Ishikawa (cell line): ENCODE measurements around the gene TSPAN7.

Experiments
- CEBPB ChIP-seq: IDR thresholded peaks from 2 replicates; pipeline ENCODE4 v1.6.1; 2012
- CREB1 ChIP-seq: IDR thresholded peaks from 2 replicates; pipeline ENCODE4 v1.6.1; 2012; ENCODE audit warnings: low read depth
- EGR1 ChIP-seq: IDR thresholded peaks from 2 replicates; pipeline ENCODE4 v1.6.1; 2012
- EP300 ChIP-seq: IDR thresholded peaks from 2 replicates; pipeline ENCODE4 v1.6.1; 2012; ENCODE audit warnings: borderline replicate concordance
- FOXM1 ChIP-seq: IDR thresholded peaks from 2 replicates; pipeline ENCODE4 v1.6.1; 2012; ENCODE audit warnings: low read depth, borderline replicate concordance
- NFIC ChIP-seq: IDR thresholded peaks from 2 replicates; pipeline ENCODE4 v1.6.1; 2012
- RAD21 ChIP-seq: IDR thresholded peaks from 2 replicates; pipeline ENCODE4 v1.6.1; 2012; ENCODE audit warnings: low read depth
- TAF1 ChIP-seq: IDR thresholded peaks from 2 replicates; pipeline ENCODE4 v1.6.1; 2012; ENCODE audit warnings: low read depth, mild to moderate bottlenecking
- TCF12 ChIP-seq: IDR thresholded peaks from 2 replicates; pipeline ENCODE4 v1.6.1; 2012; ENCODE audit warnings: low read depth
- TEAD4 ChIP-seq: IDR thresholded peaks from 2 replicates; pipeline ENCODE4 v1.6.1; 2012
- YY1 ChIP-seq: IDR thresholded peaks from 2 replicates; pipeline ENCODE4 v1.6.1; 2012; ENCODE audit warnings: low read depth
- ZBTB7A ChIP-seq: IDR thresholded peaks from 2 replicates; pipeline ENCODE4 v1.6.1; 2012; ENCODE audit warnings: low read depth
- TF ChIP-seq, protein P1 (sequence below): IDR thresholded peaks from 2 replicates; pipeline ENCODE4 v1.6.1; 2012; ENCODE audit warnings: low read depth, mild to moderate bottlenecking
- TF ChIP-seq, protein P2 (sequence below): IDR thresholded peaks from 2 replicates; pipeline ENCODE4 v1.6.1; 2012
- TF ChIP-seq, protein P3 (sequence below): IDR thresholded peaks from 2 replicates; pipeline ENCODE4 v1.6.1; 2012

Gene TSPAN7

DNA sequence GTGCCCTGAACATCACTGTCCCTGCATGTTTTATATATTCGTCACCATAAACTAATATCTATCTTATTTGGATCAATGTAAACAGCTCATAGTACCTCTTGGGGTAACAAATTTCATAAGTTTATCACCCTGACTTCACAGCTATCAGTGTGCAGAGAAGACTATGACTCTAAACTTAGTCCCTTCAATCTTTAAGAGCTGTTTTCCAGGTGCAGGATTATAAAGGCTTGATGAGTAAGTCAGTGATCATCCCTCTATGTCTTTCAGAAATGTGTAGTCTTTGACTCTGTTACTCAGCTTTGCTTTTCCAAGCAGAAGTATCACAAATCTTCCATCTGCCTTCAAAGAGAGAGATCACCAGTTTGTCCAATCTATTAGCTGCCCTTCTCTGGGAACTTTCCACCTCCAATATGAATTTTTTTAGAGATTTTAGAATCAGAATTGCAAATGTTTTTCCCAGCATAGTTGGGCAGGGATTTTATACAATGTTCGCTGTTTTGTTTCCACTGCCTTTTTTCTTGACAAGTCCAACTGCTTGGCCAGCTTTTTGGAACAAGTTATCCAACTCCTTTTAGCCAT, 45.1 kb upstream of the TSPAN7 start:
- TF ChIP-seq NFIC (no peak), TEAD4 (no peak), EGR1 (no peak), RAD21 (no peak), CREB1 (no peak), TAF1 (no peak), ZBTB7A (no peak), FOXM1 (no peak), CEBPB (no peak), YY1 (no peak), TCF12 (no peak), EP300 (no peak)
- TF ChIP-seq, protein P1, sequence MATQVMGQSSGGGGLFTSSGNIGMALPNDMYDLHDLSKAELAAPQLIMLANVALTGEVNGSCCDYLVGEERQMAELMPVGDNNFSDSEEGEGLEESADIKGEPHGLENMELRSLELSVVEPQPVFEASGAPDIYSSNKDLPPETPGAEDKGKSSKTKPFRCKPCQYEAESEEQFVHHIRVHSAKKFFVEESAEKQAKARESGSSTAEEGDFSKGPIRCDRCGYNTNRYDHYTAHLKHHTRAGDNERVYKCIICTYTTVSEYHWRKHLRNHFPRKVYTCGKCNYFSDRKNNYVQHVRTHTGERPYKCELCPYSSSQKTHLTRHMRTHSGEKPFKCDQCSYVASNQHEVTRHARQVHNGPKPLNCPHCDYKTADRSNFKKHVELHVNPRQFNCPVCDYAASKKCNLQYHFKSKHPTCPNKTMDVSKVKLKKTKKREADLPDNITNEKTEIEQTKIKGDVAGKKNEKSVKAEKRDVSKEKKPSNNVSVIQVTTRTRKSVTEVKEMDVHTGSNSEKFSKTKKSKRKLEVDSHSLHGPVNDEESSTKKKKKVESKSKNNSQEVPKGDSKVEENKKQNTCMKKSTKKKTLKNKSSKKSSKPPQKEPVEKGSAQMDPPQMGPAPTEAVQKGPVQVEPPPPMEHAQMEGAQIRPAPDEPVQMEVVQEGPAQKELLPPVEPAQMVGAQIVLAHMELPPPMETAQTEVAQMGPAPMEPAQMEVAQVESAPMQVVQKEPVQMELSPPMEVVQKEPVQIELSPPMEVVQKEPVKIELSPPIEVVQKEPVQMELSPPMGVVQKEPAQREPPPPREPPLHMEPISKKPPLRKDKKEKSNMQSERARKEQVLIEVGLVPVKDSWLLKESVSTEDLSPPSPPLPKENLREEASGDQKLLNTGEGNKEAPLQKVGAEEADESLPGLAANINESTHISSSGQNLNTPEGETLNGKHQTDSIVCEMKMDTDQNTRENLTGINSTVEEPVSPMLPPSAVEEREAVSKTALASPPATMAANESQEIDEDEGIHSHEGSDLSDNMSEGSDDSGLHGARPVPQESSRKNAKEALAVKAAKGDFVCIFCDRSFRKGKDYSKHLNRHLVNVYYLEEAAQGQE, result no peak
- TF ChIP-seq, protein P2, sequence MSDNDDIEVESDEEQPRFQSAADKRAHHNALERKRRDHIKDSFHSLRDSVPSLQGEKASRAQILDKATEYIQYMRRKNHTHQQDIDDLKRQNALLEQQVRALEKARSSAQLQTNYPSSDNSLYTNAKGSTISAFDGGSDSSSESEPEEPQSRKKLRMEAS, result no peak

DNA sequence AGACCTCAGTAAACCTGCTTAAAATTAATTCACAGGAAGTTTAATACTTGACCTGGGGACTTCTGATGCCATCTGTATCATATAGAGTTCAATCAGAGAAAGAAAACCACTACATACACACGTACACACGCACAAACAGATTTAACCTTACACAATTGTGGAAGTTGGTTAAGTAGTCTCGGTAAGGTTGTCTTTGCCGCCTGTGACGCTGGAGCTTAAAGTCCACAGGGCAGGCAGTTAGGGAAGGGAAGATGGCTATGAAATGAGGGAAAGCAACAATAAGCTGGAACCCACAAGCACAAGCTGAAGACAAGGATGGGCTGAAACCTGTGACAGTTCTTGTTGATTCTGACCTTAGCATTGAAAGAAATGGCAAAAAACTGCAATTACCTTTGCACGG, 41.7 kb upstream of the TSPAN7 start:
- no peak for TF ChIP-seq EP300
- no peak for TF ChIP-seq TCF12
- TF ChIP-seq, protein P1, result no peak
- TF ChIP-seq, protein P2, result no peak
- TF ChIP-seq TAF1, result no peak

DNA sequence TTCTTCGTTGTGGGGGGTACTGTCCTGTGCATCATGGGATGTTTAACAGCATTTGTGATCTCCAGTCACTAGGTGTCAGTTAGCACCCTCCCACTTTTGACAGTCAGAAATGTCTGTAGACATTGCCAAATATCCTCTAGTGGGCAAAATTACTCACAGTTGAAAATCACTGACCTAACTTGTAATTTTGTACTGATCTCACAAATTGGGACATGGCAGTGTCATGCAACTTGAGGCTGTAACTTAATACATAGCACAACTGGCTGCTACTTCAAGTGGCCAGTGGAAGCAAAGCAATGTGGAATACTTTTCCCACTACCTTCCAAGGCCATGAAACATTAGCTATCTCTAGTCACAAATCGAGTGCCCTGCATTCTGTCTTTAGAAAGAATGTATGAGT, 23.2 kb upstream of the TSPAN7 start:
- TF ChIP-seq FOXM1 (no peak), NFIC (no peak), ZBTB7A (no peak), YY1 (no peak), TAF1 (no peak), TEAD4 (no peak), TCF12 (no peak), CREB1 (no peak), RAD21 (no peak), CEBPB (no peak), EP300 (no peak), EGR1 (no peak)
- TF ChIP-seq, protein P2, result no peak
- TF ChIP-seq, protein P1, result no peak
- TF ChIP-seq, protein P3, sequence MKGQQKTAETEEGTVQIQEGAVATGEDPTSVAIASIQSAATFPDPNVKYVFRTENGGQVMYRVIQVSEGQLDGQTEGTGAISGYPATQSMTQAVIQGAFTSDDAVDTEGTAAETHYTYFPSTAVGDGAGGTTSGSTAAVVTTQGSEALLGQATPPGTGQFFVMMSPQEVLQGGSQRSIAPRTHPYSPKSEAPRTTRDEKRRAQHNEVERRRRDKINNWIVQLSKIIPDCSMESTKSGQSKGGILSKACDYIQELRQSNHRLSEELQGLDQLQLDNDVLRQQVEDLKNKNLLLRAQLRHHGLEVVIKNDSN, result no peak

DNA sequence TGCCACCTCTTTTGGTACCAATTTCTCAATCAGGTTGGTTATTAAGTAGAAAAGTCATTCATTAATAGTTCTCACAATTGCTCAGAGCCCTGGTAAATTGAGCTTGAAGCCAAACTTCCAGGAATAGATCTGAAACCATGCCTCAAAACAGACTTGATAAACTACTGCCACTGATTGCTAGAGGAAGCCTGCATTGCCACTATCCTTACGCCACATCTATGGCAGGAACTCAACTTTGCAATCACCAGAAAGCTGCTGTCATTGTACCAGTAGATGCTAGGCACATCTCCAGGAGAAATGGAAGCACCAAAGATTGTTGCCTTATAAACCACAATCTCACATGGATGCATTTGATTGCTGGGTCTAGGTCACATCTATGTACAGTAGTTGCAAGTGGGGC, 21.6 kb upstream of the TSPAN7 start:
- TF ChIP-seq EGR1 (no peak), ZBTB7A (no peak), RAD21 (no peak), EP300 (no peak), YY1 (no peak), FOXM1 (no peak), TAF1 (no peak), TCF12 (no peak)
- TF ChIP-seq, protein P1, result no peak
- TF ChIP-seq, protein P2, result no peak
- TF ChIP-seq, protein P3, result no peak
